Stimulated activated effector memory CD8-positive, alpha-beta T cell treated with anti-CD3 and anti-CD28 coated beads, Interleukin-12 subunit alpha, Interleukin-12 subunit beta, amount 100 ng/mL, for 72 hours (primary cell): ENCODE results near the gene NCSTN.
A peak's percentile ranks its signal among the peaks of the same experiment; 100 is the strongest.

Experiments
- ATAC-seq: fragments of 150-1000 bp; cut with Tn5 transposase; 2 replicates; pipeline ENCODE4 v1.10.0; 2021
- DNase-seq, 2 donors: peaks; one replicate each; pipeline ENCODE4 v3.0.0; 2021 to 2022; ENCODE audit warnings: low spot score in 2 of 2
- H3K27ac Mint-ChIP-seq: one replicate; pipeline ENCODE4 v1.8.0; 2022; ENCODE audit warnings: mild to moderate bottlenecking, mixed read lengths
- H3K36me3 Mint-ChIP-seq: one replicate; pipeline ENCODE4 v1.8.0; 2022; ENCODE audit warnings: mild to moderate bottlenecking, mixed read lengths
- H3K4me1 Mint-ChIP-seq: one replicate; pipeline ENCODE4 v1.8.0; 2022; ENCODE audit warnings: mixed read lengths
- H3K4me3 Mint-ChIP-seq: one replicate; pipeline ENCODE4 v1.8.0; 2022; ENCODE audit warnings: mild to moderate bottlenecking, mixed read lengths
- H3K9me3 Mint-ChIP-seq: one replicate; pipeline ENCODE4 v1.8.0; 2022; ENCODE audit warnings: mixed read lengths

NCSTN gene

GRCh38 chr1:160402001-160402795 lies 59.0 kb downstream of the NCSTN start:
- Mint-ChIP-seq H3K4me1 (peaks cover 17% of the 10 kb centered on the region), H3K9me3 (no peaks in the 10 kb centered on the region), H3K27ac (peak overlapping the region; percentile 1), H3K4me3 (no peak overlapping the region), H3K36me3 (no peaks in the 10 kb centered on the region)
- ATAC-seq (no peak), DNase-seq (no peak)

GRCh38 chr1:160403244-160403643 lies 60.1 kb downstream of the NCSTN start:
- DNase-seq (no peak), ATAC-seq (no peak)
- no peaks in the 10 kb centered on the region for H3K36me3 Mint-ChIP-seq
- no peaks in the 10 kb centered on the region for H3K9me3 Mint-ChIP-seq
- no peak overlapping the region for H3K4me3 Mint-ChIP-seq
- peaks cover 17% of the 10 kb centered on the region for H3K4me1 Mint-ChIP-seq
- H3K27ac Mint-ChIP-seq: no peak overlapping the region

- H3K36me3 Mint-ChIP-seq: no peaks in the 10 kb centered on the region
- H3K4me3 Mint-ChIP-seq: no peak overlapping the region
- no peaks in the 10 kb centered on the region for H3K9me3 Mint-ChIP-seq
- H3K27ac Mint-ChIP-seq: no peak overlapping the region
- H3K4me1 Mint-ChIP-seq: peaks cover 17% of the 10 kb centered on the region
- ATAC-seq (no peak), DNase-seq (no peak)
These were observed 60.9 kb downstream of the NCSTN start for GRCh38 chr1:160404094-160404493.

- Mint-ChIP-seq H3K9me3 (no peaks in the 10 kb centered on the region), H3K27ac (no peak overlapping the region), H3K4me3 (no peak overlapping the region), H3K36me3 (no peaks in the 10 kb centered on the region), H3K4me1 (peaks cover 17% of the 10 kb centered on the region)
- ATAC-seq (no peak), DNase-seq (no peak)
These were observed 62.2 kb downstream of the NCSTN start for GRCh38 chr1:160405331-160405877.

GRCh38 chr1:160406131-160406968 lies 63.2 kb downstream of the NCSTN start:
- DNase-seq: no peak
- no peaks in the 10 kb centered on the region for H3K36me3 Mint-ChIP-seq
- H3K4me3 Mint-ChIP-seq: no peak overlapping the region
- H3K27ac Mint-ChIP-seq: no peak overlapping the region
- ATAC-seq: no peak
- H3K9me3 Mint-ChIP-seq: no peaks in the 10 kb centered on the region
- peaks cover 13% of the 10 kb centered on the region for H3K4me1 Mint-ChIP-seq

- Mint-ChIP-seq H3K4me3 (no peak overlapping the region), H3K27ac (no peak overlapping the region), H3K9me3 (no peaks in the 10 kb centered on the region), H3K36me3 (no peaks in the 10 kb centered on the region), H3K4me1 (no peaks in the 10 kb centered on the region)
- no peak for DNase-seq
- no peak for ATAC-seq
These were observed 64.9 kb downstream of the NCSTN start for GRCh38 chr1:160407839-160408801.
